ENCODE data around the gene HNRNPUL1. TPM values are rescaled to one million over a fixed set of nuclear protein-coding genes. Genes with fewer than 3 reads are reported as not detected.

The HNRNPUL1 gene
- total and polyA plus RNA-seq, 2 donors (not counting 3 experiments of a cell fraction or from before 2014, with no cell fraction given) = 83.2 to 261 TPM

- intact Hi-C loops (cut with micrococcal nuclease) (loop anchor here (5.0 kb wide), 2 partner anchors 98 to 252 kb away; no protein-coding TSS in a partner anchor), dilution Hi-C loops (cut with MboI; ENCODE audit: extremely low pct_ligation_motif_present, low sequenced_read_pairs) (no loop called here)
- no TSS peak for BruUV-seq (replicated peaks)
- no peak for FAIRE-seq
- DNase-seq (ENCODE audit: low read depth, low spot score) = no peak
- Histone ChIP-seq H3K4me1 (ENCODE audit: control insufficient read depth, extremely low read depth, insufficient read depth, low read length) (peaks cover 34% of the 10 kb centered on the region), H4K20me1 (replicated peaks; ENCODE audit: control insufficient read depth, extremely low read depth, insufficient read depth, low read length) (no peaks in the 10 kb centered on the region), H3K9ac (replicated peaks; ENCODE audit: extremely low read depth, insufficient read depth, low read length) (no peak overlapping the region), H3K27me3 (ENCODE audit: control insufficient read depth in 2 of 2, insufficient read depth in 2 of 2, low read length in 2 of 2) (no peaks in the 10 kb centered on the region), H3K79me2 (ENCODE audit: control insufficient read depth, insufficient read depth, low read length) (no peaks in the 10 kb centered on the region), H3K9me3 (replicated peaks; ENCODE audit: control insufficient read depth, insufficient read depth, low read length) (no peaks in the 10 kb centered on the region), H3K9me1 (replicated peaks; ENCODE audit: control insufficient read depth, extremely low read depth, insufficient read depth, low read length) (no peaks in the 10 kb centered on the region), H3K4me3 (replicated peaks in 1 of 3; ENCODE audit: insufficient read depth in 1 of 3, low read depth in 1 of 3, low read length in 3 of 3) (no peak overlapping the region), H2AFZ (ENCODE audit: low read depth, low read length) (no peak overlapping the region), H3K27ac (ENCODE audit: insufficient read depth, low read depth, low read length) (no peak overlapping the region), H3K4me2 (ENCODE audit: insufficient read depth, low read length) (no peak overlapping the region), H3K36me3 (ENCODE audit: control insufficient read depth in 2 of 2, extremely low read depth in 1 of 2, insufficient read depth in 2 of 2, low read length in 2 of 2) (peaks cover 8 to 39% of the 10 kb centered on the region in 2 experiments)
- TF ChIP-seq EZH2 (IDR thresholded peaks at IDR 0.05; ENCODE audit: borderline replicate concordance, low read depth, low read length, severe bottlenecking) = no peak
- TF ChIP-seq MYC (IDR thresholded peaks at IDR 0.05; ENCODE audit: low read depth, low read length) = no peak
- TF ChIP-seq POLR2A (IDR thresholded peaks at IDR 0.05; ENCODE audit: low read depth, low read length) = no peak
- no peak for TF ChIP-seq FOS (IDR thresholded peaks at IDR 0.05; ENCODE audit: borderline replicate concordance, insufficient read depth, low read length)
- POLR2A ChIA-PET = no interaction called here
- CTCF ChIA-PET = interaction anchor here (0.9 to 3.6 kb wide), 4 partner anchors 12 to 116 kb away, joined by 3 to 65 read pairs (median 6); partner anchors contain the start of gene TGFB1
Observed at GRCh38 chr19:41320568-41320967, 56.4 kb downstream of the HNRNPUL1 start.

GRCh38 chr19:41321204-41321599 is 57.0 kb downstream of the HNRNPUL1 start:
- Histone ChIP-seq H3K4me2 (ENCODE audit: insufficient read depth, low read length) (no peak overlapping the region), H4K20me1 (replicated peaks; ENCODE audit: control insufficient read depth, extremely low read depth, insufficient read depth, low read length) (no peaks in the 10 kb centered on the region), H3K9ac (replicated peaks; ENCODE audit: extremely low read depth, insufficient read depth, low read length) (no peak overlapping the region), H3K4me1 (ENCODE audit: control insufficient read depth, extremely low read depth, insufficient read depth, low read length) (peaks cover 41% of the 10 kb centered on the region), H3K4me3 (replicated peaks in 1 of 3; ENCODE audit: insufficient read depth in 1 of 3, low read depth in 1 of 3, low read length in 3 of 3) (no peak overlapping the region), H3K79me2 (ENCODE audit: control insufficient read depth, insufficient read depth, low read length) (peaks cover 1% of the 10 kb centered on the region), H3K27ac (ENCODE audit: insufficient read depth, low read depth, low read length) (no peak overlapping the region), H2AFZ (ENCODE audit: low read depth, low read length) (no peak overlapping the region), H3K27me3 (ENCODE audit: control insufficient read depth in 2 of 2, insufficient read depth in 2 of 2, low read length in 2 of 2) (no peaks in the 10 kb centered on the region), H3K9me1 (replicated peaks; ENCODE audit: control insufficient read depth, extremely low read depth, insufficient read depth, low read length) (no peaks in the 10 kb centered on the region), H3K9me3 (replicated peaks; ENCODE audit: control insufficient read depth, insufficient read depth, low read length) (no peaks in the 10 kb centered on the region), H3K36me3 (ENCODE audit: control insufficient read depth in 2 of 2, extremely low read depth in 1 of 2, insufficient read depth in 2 of 2, low read length in 2 of 2) (peaks cover 8 to 36% of the 10 kb centered on the region in 2 experiments)
- FAIRE-seq (no peak), DNase-seq (ENCODE audit: low read depth, low spot score) (no peak)
- ChIA-PET POLR2A (interaction anchor here (0.9 kb wide), 1 partner anchor 32 kb away, joined by 4 read pairs; no protein-coding TSS in a partner anchor), CTCF (interaction anchor here (0.6 to 3.6 kb wide), 20 partner anchors 10 to 249 kb away, joined by 3 to 65 read pairs (median 5); partner anchors contain the start of genes B3GNT8, CCDC97, DMAC2 and TGFB1)
- TF ChIP-seq CTCF (IDR thresholded peaks at IDR 0.05; ENCODE audit: extremely low read depth in 1 of 2, insufficient read depth in 1 of 2, low read depth in 1 of 2, low read length in 2 of 2) = no peak
- TF ChIP-seq MYC (IDR thresholded peaks at IDR 0.05; ENCODE audit: low read depth, low read length) = no peak
- no peak for TF ChIP-seq POLR2AphosphoS5 (IDR thresholded peaks at IDR 0.05; ENCODE audit: insufficient read depth, low read depth, low read length)
- no peak for TF ChIP-seq EZH2 (IDR thresholded peaks at IDR 0.05; ENCODE audit: borderline replicate concordance, low read depth, low read length, severe bottlenecking)
- BruUV-seq (replicated peaks) = no TSS peak
- dilution Hi-C loops (cut with MboI; ENCODE audit: extremely low pct_ligation_motif_present, low sequenced_read_pairs) = no loop called here
- intact Hi-C loops (cut with micrococcal nuclease) = loop anchor here (1.0 to 5.0 kb wide), 3 partner anchors 99 to 251 kb away; no protein-coding TSS in a partner anchor

Measured in endothelial cell of umbilical vein (primary cell).